T follicular helper cell (primary cell): ENCODE results near the gene SUSD2.
"Not testable (repeated sequence)": the region's sequence is repeated elsewhere in the genome, so short reads cannot be mapped to it uniquely, and the experiment has no call there.

Experiments
- DNase-seq: peaks from one replicate; pipeline ENCODE4 v3.0.0-alpha.2; 2020; ENCODE audit warnings: low read depth

Gene SUSD2

GRCh38 chr22:24177045-24177444 lies 4.2 kb upstream of the SUSD2 start:
- no peak for DNase-seq

GRCh38 chr22:24177456-24177855 lies 3.8 kb upstream of the SUSD2 start:
- no peak for DNase-seq

- no peak for DNase-seq
Observed at GRCh38 chr22:24178021-24178431, 3.3 kb upstream of the SUSD2 start.

GRCh38 chr22:24178502-24179440 lies 2.5 kb upstream of the SUSD2 start:
- DNase-seq = no peak

- DNase-seq = no peak
Observed at GRCh38 chr22:24179478-24180210, 1.6 kb upstream of the SUSD2 start.

GRCh38 chr22:24180316-24181087 lies 785 bp upstream of the SUSD2 start:
- no peak for DNase-seq

GRCh38 chr22:24181996-24182899 lies 961 bp downstream of the SUSD2 start:
- no peak for DNase-seq

- DNase-seq = not testable (repeated sequence)
Observed at GRCh38 chr22:24182900-24183246, 1.6 kb downstream of the SUSD2 start.

- no peak for DNase-seq
Observed at GRCh38 chr22:24183321-24184031, 2.2 kb downstream of the SUSD2 start.

GRCh38 chr22:24184057-24184798 lies 2.9 kb downstream of the SUSD2 start:
- no peak for DNase-seq

GRCh38 chr22:24185001-24185500 lies 3.8 kb downstream of the SUSD2 start:
- no peak for DNase-seq

- DNase-seq = no peak
Observed at GRCh38 chr22:24185501-24186351, 4.4 kb downstream of the SUSD2 start.

- DNase-seq = no peak
Observed at GRCh38 chr22:24186352-24186740, 5.1 kb downstream of the SUSD2 start.

- DNase-seq = no peak
Observed at GRCh38 chr22:24186892-24187670, 5.8 kb downstream of the SUSD2 start.

GRCh38 chr22:24187731-24188644 lies 6.7 kb downstream of the SUSD2 start:
- no peak for DNase-seq

- no peak for DNase-seq
Observed at GRCh38 chr22:24188705-24189248, 7.5 kb downstream of the SUSD2 start.
